ENCODE results near the gene ZNF740.
"Not testable (repeated sequence)": the region's sequence is repeated elsewhere in the genome, so short reads cannot be mapped to it uniquely, and the experiment has no call there.

Gene ZNF740

DNA sequence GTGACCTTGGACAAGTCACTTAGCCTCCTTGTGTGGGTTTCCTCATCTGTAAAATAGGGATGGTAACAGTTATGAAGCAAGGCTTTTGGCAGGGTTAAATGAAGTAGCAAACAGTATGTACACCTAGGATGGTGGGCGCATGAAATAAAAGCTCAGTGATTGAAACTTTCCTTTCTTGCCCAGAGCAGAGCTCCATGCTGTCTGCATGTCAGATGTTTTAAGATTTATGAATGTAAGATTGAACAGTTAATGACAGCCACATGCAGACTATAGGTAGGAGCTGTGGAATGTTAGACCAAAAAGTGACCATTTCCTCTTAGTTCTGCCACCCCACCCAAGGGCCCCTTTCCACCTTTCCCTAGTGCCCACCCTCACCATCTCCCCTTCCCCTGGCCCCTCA, 14.5 kb downstream of the ZNF740 start:
- DNase-seq (ENCODE audit: low read depth in 2 of 2): no peak

DNA sequence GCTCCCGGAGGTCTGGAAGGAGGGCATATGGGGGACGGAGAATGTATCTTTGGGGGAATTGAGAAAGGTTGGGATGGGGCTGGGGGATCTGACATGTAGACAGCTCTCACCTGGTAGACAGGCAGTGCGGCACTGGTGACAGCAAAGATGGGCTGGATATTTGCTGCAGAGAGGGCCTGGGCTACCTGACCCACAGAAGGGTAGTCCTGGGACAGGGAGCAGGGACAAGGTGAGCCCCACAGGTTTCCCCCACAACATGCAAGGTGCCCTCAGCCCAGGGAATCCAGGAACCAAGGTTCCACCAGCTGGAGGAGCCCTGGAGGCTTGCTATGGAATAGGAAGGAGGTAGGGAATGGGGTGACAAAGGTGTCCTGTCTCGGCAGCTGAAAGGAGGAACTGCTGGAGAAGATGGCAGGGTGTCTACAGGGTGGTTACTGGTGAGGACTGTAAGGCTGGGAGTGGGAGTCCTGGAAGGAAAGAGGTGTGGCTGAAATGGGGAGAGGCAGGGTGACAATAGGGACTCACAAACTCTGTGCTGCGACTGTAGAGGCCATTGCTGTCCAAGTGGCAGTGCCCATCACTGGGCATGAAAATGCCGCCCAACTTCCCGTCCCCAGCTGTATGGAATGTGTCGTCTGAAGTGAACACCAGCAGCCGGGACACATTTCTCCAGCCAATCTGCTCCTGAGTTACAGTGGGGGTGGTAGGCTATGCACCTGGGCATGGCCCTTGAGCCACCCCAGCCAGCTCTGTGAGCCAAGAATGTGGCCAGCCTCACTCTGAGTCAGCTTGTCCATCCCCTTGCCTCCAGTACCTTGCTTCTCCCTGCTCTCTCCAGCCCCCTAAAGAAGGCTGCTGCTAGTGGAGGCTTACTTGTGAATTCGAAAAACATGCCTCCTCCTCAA, 15.2 kb downstream of the ZNF740 start:
- DNase-seq (ENCODE audit: low read depth in 2 of 2): no peak

DNA sequence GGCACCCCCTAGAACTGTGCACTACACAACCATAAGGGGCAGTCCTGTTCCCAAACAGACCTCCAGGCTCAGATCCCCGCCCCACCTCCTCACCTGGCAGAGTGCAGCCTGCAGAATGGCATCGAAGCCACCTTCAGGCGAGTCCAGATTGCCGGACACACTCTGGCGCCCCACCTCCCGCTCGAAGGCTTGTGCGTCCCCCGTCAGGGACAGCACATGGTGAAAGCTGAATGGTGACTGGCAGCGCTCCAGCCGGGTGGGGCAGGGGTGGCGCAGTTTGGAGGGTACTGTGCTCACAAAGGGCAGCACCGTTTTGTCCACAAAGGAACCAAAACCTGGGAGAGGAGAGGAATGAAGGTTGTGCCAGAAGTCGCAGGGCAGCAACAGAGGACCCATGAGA, 16.0 kb downstream of the ZNF740 start:
- no peak for DNase-seq (ENCODE audit: low read depth in 2 of 2)

DNA sequence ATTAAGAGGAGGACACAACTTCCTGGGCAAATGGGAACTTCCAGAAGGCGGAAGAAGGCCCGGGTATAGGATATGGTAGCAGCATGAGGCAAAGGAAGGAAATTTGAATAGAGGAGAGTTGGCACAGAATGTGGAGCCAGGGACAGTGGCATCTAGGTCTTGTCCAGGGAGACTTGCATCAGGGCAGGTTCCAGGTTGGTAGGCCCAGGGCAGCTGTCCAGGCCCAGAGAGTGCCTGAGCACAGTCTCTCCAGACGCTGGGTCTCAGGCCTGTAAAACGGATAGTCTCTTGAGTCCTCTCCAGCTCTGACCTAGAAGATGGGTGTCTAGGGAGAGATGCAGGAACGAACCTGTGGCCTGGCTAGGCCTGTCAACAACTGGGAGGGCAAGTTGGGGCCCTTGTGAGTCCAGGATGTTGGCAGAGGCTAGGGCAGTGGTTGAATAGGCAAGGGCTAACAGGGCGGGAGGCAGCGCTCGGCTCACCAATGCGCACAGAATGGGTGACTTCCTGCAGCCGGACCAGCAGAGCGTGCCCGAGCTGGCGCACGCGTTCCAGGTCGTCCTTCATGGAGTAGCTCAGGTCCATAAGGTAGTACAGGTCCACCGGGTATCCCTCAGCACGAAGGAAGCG, 16.6 kb downstream of the ZNF740 start:
- DNase-seq (ENCODE audit: low read depth in 2 of 2): no peak

DNA sequence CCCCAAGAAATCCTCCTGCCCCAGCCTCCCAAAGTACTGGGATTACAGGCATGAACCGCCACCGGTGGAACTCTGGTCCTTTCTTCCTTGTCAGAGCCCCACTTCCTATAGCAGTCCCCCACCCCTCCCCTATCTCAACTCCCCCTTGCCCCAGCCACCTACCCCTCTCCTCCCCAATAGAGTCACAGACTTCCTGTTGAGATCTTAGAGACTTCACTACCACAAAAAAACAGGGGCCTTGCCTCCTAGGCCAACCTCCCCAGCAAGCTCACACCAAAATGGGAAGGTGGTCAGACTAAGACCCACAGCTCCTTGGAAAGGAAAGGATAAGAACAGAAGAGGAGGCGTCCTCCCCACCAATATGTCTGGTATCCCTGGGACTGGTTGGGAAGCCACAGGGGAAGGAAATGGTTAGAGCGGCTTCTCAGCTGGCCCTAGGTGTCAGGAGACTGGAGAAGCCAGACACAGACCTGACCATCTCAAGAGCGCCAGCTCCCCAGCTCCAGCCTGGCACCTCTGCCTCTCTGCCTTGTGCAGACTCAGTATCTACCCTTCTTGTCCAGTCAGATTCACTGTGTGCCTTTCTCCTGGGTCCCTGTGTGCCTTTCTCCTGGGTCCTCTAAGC, 18.1 kb downstream of the ZNF740 start:
- no peak for DNase-seq (ENCODE audit: low read depth in 2 of 2)

DNA sequence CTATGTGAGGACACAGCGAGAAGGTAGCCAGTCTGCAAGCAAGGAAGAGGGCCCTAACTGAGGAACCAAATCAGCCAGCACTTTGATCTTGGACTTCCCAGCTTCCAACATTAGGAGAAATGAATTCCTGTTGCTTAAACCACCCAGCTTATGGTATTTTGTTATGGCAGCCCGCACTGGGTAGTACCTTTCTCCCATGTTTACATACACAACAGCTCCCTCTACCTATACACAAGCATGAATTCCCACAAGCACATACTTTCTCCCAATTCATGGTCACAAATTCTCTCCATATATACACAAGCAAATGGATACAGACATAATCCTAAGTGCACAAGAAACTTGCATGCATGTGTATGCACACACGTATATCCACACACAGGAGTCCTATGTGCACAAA, 19.2 kb downstream of the ZNF740 start:
- no peak for DNase-seq (ENCODE audit: low read depth in 2 of 2)

DNA sequence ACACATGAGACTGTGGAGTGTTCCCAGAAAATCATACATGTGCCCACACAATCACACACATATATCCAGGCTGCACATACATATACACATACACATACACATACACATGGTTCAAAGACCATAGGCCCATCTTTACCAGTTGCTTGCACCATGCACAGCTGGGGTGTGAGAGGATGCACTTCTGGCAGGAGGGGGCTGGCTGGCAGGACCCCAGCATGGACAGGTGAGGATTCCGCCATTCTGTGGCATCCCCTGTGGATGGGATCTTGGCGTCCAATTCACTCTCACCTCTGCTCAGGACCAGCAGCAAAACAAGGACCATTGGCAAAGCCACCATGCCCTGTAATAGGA, 19.6 kb downstream of the ZNF740 start:
- DNase-seq (ENCODE audit: low read depth in 2 of 2): no peak

DNA sequence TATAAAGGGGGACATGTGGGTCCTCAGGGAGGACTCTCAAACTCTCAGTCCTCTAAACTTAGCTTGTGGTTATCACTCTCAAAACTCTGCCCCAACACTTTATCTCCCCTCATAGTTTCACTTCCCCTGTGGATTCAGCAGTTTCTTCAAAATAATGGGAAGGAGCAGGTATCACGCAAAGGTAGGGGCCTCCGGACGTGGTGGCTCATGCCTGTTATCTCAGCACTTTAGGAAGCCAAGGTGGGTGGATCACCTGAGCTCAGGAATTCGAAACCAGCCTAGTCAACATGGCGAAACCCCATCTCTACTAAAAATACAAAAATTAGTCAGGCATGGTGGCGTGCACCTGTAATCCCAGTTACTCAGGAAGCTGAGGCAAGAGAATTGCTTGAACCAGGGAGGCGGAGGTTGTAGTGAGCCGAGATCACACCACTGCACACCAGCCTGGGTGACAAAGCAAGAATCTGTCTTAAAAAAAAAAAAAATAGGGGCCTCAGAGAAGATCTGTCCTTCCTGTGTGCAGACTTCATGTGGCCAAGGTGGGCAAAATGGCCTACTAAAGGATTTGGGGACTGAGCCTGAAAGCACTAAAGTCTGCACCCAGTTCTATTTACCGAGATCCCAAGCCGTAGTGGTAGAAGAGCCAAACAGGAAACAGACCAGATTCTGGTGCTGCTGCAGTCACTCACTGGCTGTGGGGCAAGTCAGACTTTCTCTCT, 20.1 kb downstream of the ZNF740 start:
- no peak for DNase-seq (ENCODE audit: low read depth in 2 of 2)

DNA sequence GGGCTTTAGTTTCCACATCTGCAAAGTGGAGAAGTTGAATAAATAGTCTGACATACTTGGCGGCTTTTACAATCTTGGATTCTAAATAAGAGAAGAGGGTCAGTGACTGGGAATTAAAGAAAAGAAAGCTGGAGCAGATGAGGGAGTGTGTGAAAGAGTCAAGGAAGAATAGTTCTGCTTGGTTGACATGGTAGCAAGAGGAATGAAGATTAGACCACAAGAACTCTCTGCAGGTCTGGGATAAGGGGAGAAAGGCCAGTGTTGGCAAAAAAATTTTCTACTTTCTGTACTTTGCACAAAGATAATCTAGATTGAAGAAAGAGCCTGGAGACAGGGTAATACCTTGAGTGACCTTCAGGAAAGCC, 20.6 kb downstream of the ZNF740 start:
- DNase-seq (ENCODE audit: low read depth in 2 of 2): no peak

DNA sequence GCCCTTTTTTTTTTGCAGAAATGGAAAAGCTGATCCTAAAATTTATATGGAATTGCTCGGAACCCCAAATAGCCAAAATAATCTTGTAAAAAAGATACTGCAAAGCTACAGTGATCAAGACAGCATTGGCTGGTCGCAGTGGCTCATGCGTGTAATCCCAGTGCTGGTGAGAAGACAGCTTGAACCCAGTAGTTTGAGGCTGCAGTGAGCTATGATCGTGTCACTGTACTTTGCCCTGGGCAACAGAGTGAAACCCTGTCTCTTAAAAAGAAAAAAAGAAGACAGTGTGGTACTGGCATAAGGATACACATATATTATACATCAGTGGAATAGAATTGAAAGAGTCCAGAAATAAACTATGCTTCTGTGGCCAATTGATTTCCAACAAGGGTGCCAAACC, 21.1 kb downstream of the ZNF740 start:
- no peak for DNase-seq (ENCODE audit: low read depth in 2 of 2)

DNA sequence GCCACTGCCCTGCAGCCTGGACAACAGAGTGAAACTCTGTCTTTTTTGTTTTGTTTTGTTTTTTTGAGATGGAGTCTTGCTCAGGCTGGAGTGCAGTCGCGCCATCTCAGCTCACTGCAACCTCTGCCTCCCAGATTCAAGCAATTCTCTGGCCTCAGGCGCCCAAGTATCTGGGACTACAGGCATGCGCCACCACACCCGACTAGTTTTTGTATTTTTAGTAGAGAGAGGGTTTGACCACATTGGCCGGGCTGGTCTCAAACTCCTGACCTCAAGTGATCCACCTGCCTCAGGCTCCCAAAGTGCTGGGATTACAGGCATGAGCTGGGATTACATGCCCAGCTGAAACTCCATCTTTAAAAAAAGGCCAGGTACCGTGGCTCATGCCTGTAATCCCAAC, 21.8 kb downstream of the ZNF740 start:
- not testable (repeated sequence) for DNase-seq (ENCODE audit: low read depth in 2 of 2)

DNA sequence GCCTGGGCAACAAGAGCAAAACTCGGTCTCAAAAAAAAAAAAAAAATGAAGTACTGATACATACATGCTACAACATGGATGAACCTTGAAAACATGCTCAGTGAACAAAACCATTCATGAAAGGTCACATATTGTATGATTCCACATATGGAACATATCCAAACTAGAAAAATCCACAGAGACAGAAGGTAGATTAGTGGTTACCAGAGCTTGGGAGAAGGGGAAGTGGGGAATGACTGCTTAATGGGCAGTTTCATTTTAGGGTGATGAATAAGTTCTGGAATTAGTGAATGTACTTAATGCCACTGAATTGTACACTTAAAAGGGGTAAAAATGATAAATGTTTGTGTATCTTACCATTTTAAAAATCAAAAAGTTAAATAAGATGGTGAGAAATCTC, 23.8 kb downstream of the ZNF740 start:
- no peak for DNase-seq (ENCODE audit: low read depth in 2 of 2)

DNA sequence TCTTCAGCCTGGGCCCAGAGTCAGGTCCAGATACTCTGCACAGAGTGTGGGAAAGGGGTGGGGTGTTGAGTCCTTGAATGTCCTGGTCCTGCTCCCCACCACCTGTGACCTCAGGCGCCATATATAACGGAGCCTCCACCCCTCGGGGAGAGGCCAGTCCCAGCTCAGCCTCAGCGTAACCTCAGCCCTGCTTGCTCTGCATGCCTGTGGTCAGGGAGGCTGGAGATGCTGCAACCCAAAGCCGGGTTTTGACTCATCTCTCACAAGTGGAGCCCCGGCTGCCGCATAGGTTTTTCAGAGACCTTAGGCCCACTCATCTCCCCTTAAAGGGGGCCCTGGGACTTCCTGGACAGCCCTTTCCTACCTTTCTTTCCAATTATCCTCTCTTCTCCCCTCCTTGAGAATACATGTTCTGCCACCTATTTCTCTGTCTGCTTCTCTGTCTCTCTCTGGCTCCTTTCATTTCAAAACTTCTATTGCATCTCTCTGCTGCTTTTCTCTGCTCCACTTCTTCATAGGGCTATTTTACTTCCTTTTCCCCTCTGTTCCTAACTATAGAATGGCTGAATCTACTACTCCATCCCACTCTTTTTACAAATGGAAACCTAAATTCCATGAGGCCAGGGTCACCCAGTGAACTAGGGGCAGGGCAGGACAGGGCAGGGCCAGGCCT, 25.4 kb downstream of the ZNF740 start:
- peak in 1 of 2 experiments; percentile 71 for DNase-seq (ENCODE audit: low read depth in 2 of 2)

DNA sequence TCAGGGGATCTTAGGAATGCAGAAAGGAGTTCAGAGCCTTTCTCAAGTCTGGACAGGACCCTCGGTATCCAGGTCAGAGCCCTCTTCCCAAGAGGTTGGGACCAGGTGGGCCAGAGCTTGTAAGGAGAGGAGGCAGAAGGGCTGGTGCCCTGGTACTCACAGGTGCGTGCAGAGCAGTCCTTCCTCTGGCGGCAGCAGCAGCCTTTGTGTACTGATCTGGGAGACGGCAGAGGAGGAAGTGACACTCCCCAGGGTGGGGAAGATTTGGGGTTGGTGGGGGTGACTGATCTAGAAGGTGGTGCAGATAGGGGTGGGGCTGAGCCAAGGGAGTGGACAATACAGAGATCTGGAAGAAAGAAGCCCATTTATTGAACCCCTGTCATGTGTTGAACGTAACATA, 26.5 kb downstream of the ZNF740 start, which contains the start of gene ITGB7:
ITGB7 (minus strand) TSS at position 210 of the 400 bp plus-strand sequence. CDS start 6,808 bp downstream, outside the sequence.
- no peak for DNase-seq (ENCODE audit: low read depth in 2 of 2)

DNA sequence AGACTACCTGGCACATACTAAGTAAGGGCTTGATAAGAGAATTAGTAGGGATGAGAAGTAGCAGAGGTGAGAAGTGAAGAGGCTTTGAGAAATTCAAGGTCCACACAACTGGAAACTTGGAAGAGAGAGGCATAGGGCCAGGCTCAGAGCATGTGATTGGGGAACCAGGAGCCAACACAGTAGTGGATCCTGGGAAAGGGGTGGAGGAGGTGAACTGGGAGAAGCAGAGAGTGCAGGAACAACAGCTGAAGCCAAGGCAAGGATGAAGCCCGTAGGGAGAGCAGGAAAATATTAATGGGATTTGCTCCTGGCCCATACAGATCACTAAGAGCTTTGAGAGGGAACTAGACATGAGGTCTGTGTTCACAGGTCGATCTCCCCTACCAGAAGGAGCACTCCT, 27.9 kb downstream of the ZNF740 start:
- no peak for DNase-seq (ENCODE audit: low read depth in 2 of 2)

DNA sequence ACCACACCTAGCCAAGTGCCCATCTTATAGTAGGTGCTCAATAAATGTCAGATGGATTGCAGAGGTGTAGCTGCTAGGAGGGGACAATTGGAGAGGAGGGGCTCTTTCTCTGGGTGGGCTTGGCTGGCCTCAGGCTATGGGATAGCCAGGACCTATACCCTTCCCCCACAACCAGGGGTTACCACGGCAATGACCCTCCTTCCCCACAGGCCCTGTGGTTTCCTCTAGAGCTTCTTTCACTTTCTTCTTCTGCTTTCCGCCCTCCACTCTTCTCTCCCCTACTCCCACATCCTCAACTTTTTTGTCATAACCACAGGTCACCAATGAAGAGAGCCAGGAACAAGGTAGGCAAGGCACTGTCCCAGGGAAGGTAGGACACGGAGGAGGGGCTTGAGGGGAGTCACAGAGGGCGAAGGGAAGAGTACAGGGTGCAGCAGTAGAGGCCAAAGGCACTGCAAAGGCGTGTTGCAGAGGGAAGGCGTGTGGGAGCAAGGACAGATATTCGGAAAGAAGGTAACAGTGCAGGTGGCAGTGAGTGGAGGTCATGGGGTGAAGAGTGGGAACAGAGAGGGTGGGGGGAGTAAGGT, 28.4 kb downstream of the ZNF740 start:
- DNase-seq (ENCODE audit: low read depth in 2 of 2): no peak

DNA sequence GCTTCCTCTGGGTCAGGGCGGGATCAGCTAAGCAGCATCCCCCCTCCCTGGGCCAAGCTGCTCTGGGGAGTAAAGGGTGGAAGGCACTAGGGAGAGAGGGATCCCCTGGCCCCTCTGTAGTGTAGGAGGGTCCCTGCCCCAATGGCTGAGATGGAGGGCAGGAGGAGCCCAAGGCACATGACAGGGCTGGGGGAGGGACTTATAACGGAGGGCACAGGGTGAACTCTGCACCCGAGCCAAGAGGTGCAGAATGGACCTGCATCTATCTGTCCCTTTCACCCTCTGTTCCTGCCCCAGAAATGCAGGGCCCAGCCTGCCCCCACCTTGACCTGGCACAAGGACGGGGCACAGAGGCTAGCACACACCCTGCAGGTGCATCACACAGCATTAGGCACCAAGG, 30.3 kb downstream of the ZNF740 start:
- DNase-seq (ENCODE audit: low read depth in 2 of 2): no peak

DNA sequence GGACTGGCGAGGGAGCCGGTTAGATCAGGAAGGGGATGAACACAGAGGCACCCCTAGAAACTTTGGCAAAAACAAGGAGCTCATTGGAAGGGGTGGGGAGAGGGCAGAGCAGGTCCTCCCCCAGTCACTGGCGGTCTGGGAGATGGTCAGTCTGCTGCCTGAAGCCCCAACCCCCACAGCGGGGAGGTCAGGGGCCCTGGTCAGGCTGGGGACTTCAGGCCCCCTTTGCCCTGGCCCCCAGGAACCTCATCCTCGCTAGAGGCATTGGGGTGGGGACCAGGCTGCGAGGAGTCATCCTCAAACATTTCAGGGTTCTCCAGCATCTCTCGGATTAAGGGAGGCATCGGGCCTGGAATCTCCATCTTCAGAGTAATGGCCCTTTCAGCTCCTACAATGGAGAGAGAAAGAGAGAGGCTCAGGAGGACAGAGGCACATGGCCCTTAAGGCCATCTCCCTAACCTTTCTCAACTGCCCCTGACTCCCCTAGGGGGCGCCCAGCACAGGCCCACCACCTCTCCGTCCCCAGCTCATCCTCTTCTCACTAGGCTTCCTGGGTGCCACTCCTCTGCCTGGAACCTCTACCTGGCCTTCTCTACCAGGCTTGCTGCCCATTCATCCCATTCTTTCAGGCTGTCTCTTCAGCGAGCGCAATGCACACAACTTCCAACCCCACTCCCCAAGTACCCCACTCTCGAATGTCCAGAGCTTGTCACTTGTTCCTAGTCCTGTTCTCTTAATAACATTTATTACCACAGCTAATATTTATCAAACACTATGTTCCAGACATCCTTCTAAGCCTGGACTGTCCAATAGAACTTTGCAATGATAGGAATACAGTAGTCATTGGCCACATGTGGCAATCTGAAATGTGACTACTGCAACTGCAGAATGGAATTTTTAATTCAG, 31.2 kb downstream of the ZNF740 start:
- DNase-seq (ENCODE audit: low read depth in 2 of 2): no peak

DNA sequence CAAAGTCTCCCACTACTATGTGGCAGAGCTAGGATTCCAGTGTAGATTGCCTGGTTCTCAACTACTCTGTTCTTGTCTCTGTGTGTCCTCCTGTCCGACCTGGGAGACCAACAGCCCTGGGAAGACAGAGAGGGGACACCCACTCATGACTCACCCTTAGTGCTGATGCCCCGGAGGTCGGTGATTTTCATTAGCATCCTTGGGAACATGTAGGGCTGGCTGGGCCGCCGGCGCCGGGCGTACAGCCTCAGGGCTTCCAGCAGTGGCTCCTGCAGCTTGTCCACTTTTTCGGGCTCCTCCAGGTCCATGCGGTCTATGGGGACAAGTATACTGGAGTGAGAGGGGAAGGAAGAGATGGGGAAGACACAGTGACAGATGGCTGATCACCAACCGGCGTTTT, 32.4 kb downstream of the ZNF740 start:
- DNase-seq (ENCODE audit: low read depth in 2 of 2): no peak

DNA sequence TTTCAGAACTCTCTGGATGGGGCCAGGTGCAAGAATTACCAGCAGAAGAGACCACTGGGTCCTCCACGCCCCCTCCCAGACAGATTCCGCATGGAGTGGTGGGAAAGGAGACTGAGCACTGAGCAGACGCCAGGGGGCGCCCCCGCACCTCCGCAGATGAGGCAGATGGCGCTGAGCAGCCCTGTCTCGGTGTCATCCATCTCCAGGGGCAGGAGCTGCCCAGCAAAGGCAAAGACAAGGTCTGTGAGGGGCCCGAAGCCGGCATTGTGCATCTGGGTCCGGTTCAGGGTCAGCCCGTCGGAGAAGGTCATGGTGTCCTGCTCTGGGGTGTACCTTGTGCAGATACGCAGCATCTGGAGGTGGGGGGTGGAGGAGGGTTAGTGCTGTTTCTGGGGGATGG, 32.8 kb downstream of the ZNF740 start:
- peak; percentile 61 to 84 for DNase-seq (ENCODE audit: low read depth in 2 of 2)

Data from stimulated activated CD4-positive, alpha-beta T cell treated with anti-CD3 and anti-CD28 coated beads, Interleukin-12 subunit alpha, Interleukin-12 subunit beta, amount 100 ng/mL, for 24 hours (primary cell).